ENCODE results near the gene ANXA6.

ANXA6 gene

GRCh38 chr5:151123897-151124751, 33.5 kb downstream of the ANXA6 start:
- Histone ChIP-seq H3K4me3 (ENCODE audit: low read depth, low read length) (no peak overlapping the region), H3K27ac (ENCODE audit: extremely low read depth, low read depth, low read length) (no peak overlapping the region), H3K4me1 (ENCODE audit: control insufficient read depth, insufficient read depth, low read length) (no peaks in the 10 kb centered on the region), H3K36me3 (ENCODE audit: control insufficient read depth in 2 of 2, insufficient read depth in 1 of 2, low read length in 2 of 2) (peaks cover 8 to 91% of the 10 kb centered on the region in 2 experiments; a peak in 2 of 3 replicates), H3K9me3 (ENCODE audit: control insufficient read depth, insufficient read depth, low read depth, low read length) (no peaks in the 10 kb centered on the region)
- POLR2A ChIA-PET, result no interaction called here
- CTCF ChIA-PET, result interaction anchor here (1.0 to 11.0 kb wide), 5 partner anchors 9 to 73 kb away, joined by 3 to 278 read pairs (median 11); no protein-coding TSS in a partner anchor
- TF ChIP-seq ZIC2 (tag by site-specific recombination; IDR thresholded peaks at IDR 0.05) (peak; percentile 87), ZFHX2 (tag by site-specific recombination; conservative IDR thresholded peaks at IDR 0.05) (peak; percentile 68), EGR2 (tag by site-specific recombination; IDR thresholded peaks at IDR 0.05; ENCODE audit: low read depth) (peak; percentile 82), ZNF660 (tag by site-specific recombination; IDR thresholded peaks at IDR 0.05) (no peak)

GRCh38 chr5:151122828-151123227, 34.8 kb downstream of the ANXA6 start:
- ChIA-PET POLR2A (no interaction called here), CTCF (interaction anchor here (0.7 to 11.0 kb wide), 4 partner anchors 42 to 400 kb away, joined by 3 to 278 read pairs (median 6); no protein-coding TSS in a partner anchor)
- Histone ChIP-seq H3K9me3 (ENCODE audit: control insufficient read depth, insufficient read depth, low read depth, low read length) (no peaks in the 10 kb centered on the region), H3K36me3 (ENCODE audit: control insufficient read depth in 2 of 2, insufficient read depth in 1 of 2, low read length in 2 of 2) (peaks cover 8 to 84% of the 10 kb centered on the region in 2 experiments; a peak in 2 of 3 replicates), H3K4me3 (ENCODE audit: low read depth, low read length) (no peak overlapping the region), H3K27ac (ENCODE audit: extremely low read depth, low read depth, low read length) (no peak overlapping the region), H3K4me1 (ENCODE audit: control insufficient read depth, insufficient read depth, low read length) (no peaks in the 10 kb centered on the region)
- TF ChIP-seq ZBTB49 (tag by site-specific recombination; IDR thresholded peaks at IDR 0.05; ENCODE audit: low read depth) (no peak), ZNF341 (tag by site-specific recombination; IDR thresholded peaks at IDR 0.05; ENCODE audit: low read depth) (no peak), MZF1 (tag by site-specific recombination; IDR thresholded peaks at IDR 0.05; ENCODE audit: borderline replicate concordance) (no peak), ZIC2 (tag by site-specific recombination; IDR thresholded peaks at IDR 0.05) (no peak), ZNF239 (tag by site-specific recombination; IDR thresholded peaks at IDR 0.05) (no peak), ZNF174 (tag by site-specific recombination; IDR thresholded peaks at IDR 0.05) (no peak), ZNF76 (tag by site-specific recombination; IDR thresholded peaks at IDR 0.05; ENCODE audit: borderline replicate concordance, low read depth) (no peak)

GRCh38 chr5:151121665-151122064, 35.9 kb downstream of the ANXA6 start:
- H3K4me1 ChIP-seq (ENCODE audit: control insufficient read depth, insufficient read depth, low read length), result no peaks in the 10 kb centered on the region
- POLR2A ChIA-PET, result no interaction called here
- TF ChIP-seq ZNF561 (tag by site-specific recombination; IDR thresholded peaks at IDR 0.05; ENCODE audit: borderline replicate concordance) (no peak), ZNF221 (tag by site-specific recombination; IDR thresholded peaks at IDR 0.05; ENCODE audit: borderline replicate concordance) (no peak), ZNF629 (tag by site-specific recombination; IDR thresholded peaks at IDR 0.05) (no peak), ZNF121 (tag by site-specific recombination; IDR thresholded peaks at IDR 0.05) (no peak), ZNF571 (tag by site-specific recombination; IDR thresholded peaks at IDR 0.05) (no peak), ZBTB11 (tag by site-specific recombination; conservative IDR thresholded peaks at IDR 0.05; ENCODE audit: low read depth) (no peak), ZNF555 (tag by site-specific recombination; conservative IDR thresholded peaks at IDR 0.05) (no peak), ZNF514 (tag by site-specific recombination; IDR thresholded peaks at IDR 0.05) (no peak), ZNF530 (tag by site-specific recombination; IDR thresholded peaks at IDR 0.05; ENCODE audit: low read depth) (no peak), ZNF18 (tag by site-specific recombination; IDR thresholded peaks at IDR 0.05) (no peak), ZNF146 (tag by site-specific recombination; IDR thresholded peaks at IDR 0.05) (no peak)

More at GRCh38 chr5:151121665-151122064, 35.9 kb downstream of the ANXA6 start:
- CTCF ChIA-PET, result interaction anchor here (1.0 to 11.0 kb wide), 3 partner anchors 43 to 92 kb away, joined by 3 to 278 read pairs (median 8); no protein-coding TSS in a partner anchor
- Histone ChIP-seq H3K9me3 (ENCODE audit: control insufficient read depth, insufficient read depth, low read depth, low read length) (no peaks in the 10 kb centered on the region), H3K36me3 (ENCODE audit: control insufficient read depth in 2 of 2, insufficient read depth in 1 of 2, low read length in 2 of 2) (peaks cover 8 to 86% of the 10 kb centered on the region in 2 experiments; a peak in 2 of 3 replicates), H3K27ac (ENCODE audit: extremely low read depth, low read depth, low read length) (no peak overlapping the region), H3K4me3 (ENCODE audit: low read depth, low read length) (no peak overlapping the region)

Measured in HEK293 (cell line).